Coronary artery (tissue), 2 donors: ENCODE results near the gene TDRD10.
"Not testable (repeated sequence)": the region's sequence is repeated elsewhere in the genome, so short reads cannot be mapped to it uniquely, and the experiment has no call there.

Experiments
- DNase-seq: peaks from one replicate; pipeline ENCODE4 v3.0.0-alpha.2; 2017; ENCODE audit warnings: low spot score
- H3K27ac ChIP-seq, 2 donors: fragments of 200-600 bp; sonication (generic); one replicate each; pipeline ENCODE4 v1.5.1; 2016 to 2019
- H3K4me3 ChIP-seq: fragments of 200-600 bp; sonication (generic); 2 replicates; pipeline ENCODE4 v1.5.1; 2016; ENCODE audit warnings: mild to moderate bottlenecking, moderate library complexity
- CTCF ChIP-seq: fragments of 200-600 bp; sonication (generic); IDR thresholded peaks from one replicate; pipeline ENCODE4 v1.5.1; 2019; ENCODE audit warnings: antibody characterized with exemption

The TDRD10 gene

GRCh38 chr1:154479764-154480421 is 22.1 kb upstream of the TDRD10 start:
- TF ChIP-seq CTCF, result peak; percentile 90
- DNase-seq, result no peak
- H3K27ac ChIP-seq, result no peak overlapping the region
- H3K4me3 ChIP-seq, result no peak overlapping the region

GRCh38 chr1:154481053-154481452 is 21.0 kb upstream of the TDRD10 start:
- no peak for DNase-seq
- H3K27ac ChIP-seq, result no peak overlapping the region
- H3K4me3 ChIP-seq, result no peak overlapping the region
- TF ChIP-seq CTCF, result no peak

GRCh38 chr1:154483941-154484803 is 17.8 kb upstream of the TDRD10 start:
- no peak for TF ChIP-seq CTCF
- H3K4me3 ChIP-seq, result no peak overlapping the region
- peak overlapping the region in 1 of 2 donors; percentile 58 for H3K27ac ChIP-seq
- DNase-seq, result no peak

- no peak for DNase-seq
- H3K27ac ChIP-seq, result peak overlapping the region in 1 of 2 donors; percentile 3
- no peak for TF ChIP-seq CTCF
- no peak overlapping the region for H3K4me3 ChIP-seq
These were observed 16.9 kb upstream of the TDRD10 start for GRCh38 chr1:154485106-154485505.

DNA sequence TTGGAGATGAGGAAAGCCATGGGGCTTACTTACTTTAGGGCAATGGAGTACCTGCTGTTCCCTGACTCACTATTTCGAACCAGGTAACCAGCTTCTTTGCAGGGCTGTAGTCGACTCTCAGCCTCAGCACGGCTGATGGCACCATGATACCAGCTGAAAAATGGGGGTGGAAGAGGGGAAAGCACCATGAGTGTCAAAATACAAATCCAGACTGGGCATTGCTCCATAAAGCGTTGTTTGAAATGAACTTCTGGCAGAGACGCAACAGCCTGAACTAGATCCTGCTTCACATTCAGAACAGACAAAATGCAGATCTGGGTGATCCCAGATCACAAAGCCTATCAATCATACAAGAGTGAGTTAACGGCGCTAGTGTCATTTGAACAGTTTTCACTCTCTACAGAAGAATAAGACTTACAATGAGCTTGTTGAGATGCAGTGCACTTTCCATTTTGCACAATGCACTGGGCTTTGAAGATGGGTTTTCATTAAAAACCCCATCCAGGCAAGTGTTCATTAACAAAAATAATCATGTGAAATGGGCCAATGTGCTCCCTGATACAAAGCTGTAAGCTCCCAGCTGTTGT is 16.0 kb upstream of the TDRD10 start:
- Histone ChIP-seq H3K4me3 (no peak overlapping the region), H3K27ac (peak overlapping the region in 1 of 2 donors; percentile 3)
- TF ChIP-seq CTCF, result no peak
- no peak for DNase-seq

GRCh38 chr1:154486756-154487155 is 15.3 kb upstream of the TDRD10 start:
- DNase-seq, H3K4me3 ChIP-seq, H3K27ac ChIP-seq: not testable (repeated sequence)

DNA sequence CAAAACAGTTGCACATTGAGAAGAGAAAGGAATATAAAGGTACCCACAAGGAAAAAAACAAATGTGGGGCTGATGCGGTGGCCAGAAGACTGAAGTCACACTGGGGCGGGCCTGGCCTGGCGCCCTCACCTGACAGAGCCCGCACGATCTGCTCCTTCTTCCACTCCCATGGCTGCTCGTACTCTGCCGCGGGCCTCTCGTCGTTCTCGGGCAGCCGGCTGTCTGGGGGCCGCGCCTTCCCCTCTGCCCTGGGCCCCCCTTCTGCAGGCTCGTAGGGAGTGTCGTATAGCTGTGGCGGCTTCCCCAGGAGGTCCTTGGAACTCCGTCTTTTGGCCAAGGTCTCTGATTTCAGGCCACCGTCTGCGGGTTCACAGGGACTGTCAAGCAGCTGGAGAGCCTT is 13.1 kb upstream of the TDRD10 start:
- DNase-seq, result no peak
- Histone ChIP-seq H3K27ac (no peak overlapping the region), H3K4me3 (no peak overlapping the region)
- TF ChIP-seq CTCF, result no peak
